Activated T-helper 1 cell treated with Interleukin-2 at 50 U/mL for 16 hours (primary cell): ENCODE results near the gene ADD2.

Source experiments
- DNase-seq: peaks from one replicate; pipeline ENCODE4 v3.0.0-alpha.2; 2020; ENCODE audit warnings: low read depth

ADD2 gene

GRCh38 chr2:70723286-70723885, 44.6 kb downstream of the ADD2 start:
- no peak for DNase-seq

GRCh38 chr2:70720124-70720523, 47.9 kb downstream of the ADD2 start:
- no peak for DNase-seq

GRCh38 chr2:70719231-70719630, 48.8 kb downstream of the ADD2 start:
- DNase-seq: no peak

DNA sequence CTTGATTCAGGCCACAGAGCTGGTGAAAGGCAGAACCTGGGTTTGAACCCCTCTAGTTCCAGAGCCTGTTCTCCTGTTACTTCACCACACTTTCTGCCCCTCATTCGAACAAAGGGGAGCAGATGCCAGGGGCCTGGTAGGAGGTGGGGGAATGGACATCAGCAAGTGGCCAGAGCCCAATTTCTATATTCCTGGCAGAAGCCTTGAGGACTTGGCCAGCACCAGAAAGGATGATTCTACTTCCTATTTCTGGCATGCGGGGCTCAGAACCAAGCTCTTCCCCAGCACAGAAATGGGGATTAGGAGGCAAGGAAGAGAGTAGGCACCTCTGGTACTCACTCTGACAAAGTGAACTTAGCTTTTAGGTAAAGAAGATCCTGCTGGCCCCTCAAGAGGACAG, 49.3 kb downstream of the ADD2 start:
- no peak for DNase-seq

GRCh38 chr2:70718241-70718640, 49.8 kb downstream of the ADD2 start:
- no peak for DNase-seq

DNA sequence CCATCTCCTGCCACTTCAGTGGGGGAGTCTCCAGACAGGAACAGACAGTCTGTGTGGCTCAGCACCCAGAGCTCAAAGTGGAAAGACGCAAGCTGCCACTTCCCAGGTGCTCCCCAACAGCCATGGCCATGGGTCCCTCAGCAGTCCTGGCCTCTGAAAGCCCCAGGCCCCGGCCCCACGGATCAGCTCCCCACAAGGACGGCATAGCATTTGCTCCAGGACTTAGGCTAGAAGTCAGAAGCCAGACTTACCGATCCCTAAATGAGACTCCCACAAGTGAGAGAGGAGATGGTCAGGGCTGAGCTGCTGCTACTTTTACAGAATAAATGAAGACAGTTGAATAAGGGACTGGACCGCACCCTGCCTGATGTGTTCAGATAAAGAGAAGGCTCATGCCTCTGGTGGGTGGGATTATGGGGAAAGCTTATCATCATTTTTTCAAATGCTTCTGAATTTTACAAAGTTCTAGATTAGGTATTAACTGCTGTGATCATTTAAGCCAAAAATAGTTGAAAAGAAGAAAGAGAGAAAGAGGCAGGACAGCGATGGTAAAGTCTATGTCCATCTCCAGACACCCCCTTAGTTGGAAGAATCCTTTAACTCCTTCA, 50.5 kb downstream of the ADD2 start:
- no peak for DNase-seq

DNA sequence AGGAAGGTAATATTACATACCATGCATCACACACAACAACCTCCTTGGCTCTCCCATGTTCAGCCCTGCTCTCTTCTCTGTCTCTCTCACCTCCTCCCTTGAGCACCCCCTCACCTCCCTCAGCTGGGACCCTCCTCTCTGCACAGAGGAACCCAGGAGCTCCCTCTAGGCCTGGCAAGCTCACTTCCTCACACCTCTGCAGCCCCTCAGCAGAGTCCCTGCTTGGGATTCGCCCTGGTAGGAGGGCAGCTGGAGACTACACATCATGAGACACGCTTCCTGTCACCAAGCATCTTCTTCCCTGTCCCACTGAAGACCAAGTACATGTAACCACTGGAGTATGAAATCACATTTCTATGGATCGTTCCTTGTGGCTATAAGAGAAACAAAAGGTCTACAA, 51.0 kb downstream of the ADD2 start:
- no peak for DNase-seq

DNA sequence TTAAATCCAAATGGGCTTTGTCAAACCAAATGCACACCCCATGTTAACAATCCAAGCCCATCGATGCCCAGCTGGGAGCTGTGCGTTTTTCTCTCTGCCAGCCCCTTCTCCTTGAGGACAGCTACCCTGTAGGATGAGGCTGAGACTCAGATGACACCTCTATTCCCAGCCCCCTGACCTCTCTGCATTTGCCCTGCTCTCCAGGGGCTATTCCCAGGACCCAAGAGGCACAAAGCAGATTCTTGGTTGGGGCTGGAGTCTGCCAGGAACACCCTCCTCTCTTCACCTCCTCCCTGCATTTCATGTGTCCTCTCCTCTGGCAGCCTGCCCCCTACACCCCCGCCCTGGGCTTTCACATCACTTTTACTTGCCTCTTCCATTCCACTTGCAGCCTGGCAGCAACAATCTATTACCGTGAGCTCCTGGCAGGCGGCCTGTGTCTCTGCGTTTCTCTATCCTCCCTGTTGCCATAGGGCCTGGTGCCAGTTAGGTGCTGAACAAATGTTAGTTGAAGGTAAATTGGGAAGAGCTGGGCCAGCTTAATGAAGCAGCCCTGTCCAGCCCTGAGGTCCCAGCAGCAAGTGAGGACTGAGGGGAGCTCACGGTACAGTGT, 51.8 kb downstream of the ADD2 start:
- no peak for DNase-seq

- DNase-seq: no peak
Measured at GRCh38 chr2:70715071-70715985, 52.7 kb downstream of the ADD2 start.

DNA sequence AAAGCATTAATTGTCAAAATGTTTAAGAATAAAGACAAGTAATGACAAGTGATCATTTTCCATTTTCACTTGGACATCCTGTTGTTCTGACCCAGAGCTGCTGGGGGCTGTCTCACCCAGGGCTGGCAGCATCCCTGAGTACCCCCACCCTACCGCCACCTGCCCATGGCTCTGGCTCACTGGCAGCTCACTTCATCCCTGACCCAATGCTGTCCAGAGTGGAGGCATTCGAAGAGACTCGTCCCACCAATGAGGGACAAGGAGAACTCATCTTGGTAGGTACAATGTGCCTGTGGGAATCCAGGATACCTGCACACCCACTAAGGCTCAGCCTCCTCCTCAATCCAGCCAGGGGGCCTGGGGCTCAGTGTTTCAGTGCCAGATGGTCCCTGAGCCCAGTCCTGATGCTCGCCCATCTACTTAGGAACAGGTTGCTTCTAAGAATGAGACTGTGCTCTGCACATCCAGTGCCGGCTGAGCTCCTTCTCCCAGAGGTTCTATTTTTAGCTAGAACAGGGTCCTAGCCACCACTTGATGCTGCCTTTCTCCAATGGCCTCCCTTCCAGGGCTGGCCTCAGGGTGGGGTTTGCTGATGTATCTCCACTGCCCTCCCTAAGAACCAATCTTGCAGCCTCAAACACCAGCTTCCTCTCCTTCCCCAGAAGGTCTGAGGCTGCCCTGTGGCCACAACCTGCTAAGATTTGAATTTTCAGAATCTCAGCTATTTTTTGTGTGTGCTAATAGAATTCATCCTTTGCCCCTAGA, 53.7 kb downstream of the ADD2 start:
- no peak for DNase-seq

- DNase-seq: no peak
Measured at GRCh38 chr2:70712916-70713315, 55.1 kb downstream of the ADD2 start.

DNA sequence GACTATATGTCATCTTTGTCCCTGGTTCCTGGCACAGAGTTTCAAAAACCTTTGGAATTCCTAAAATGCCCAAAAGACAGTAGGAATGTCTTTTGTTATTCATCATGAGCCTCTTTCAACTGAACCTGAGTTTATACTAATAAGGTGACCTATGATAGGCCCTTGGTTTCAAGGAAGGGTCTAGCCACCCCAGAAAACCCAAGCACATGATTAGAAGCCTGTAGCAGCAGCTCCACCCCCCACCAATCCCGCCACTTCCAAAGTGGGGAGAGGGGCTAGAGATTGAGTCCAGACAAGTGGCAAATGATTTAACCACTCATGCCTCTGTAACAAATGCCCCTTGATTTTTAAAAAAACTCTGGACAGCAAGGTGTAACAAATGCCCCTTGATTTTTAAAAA, 56.8 kb downstream of the ADD2 start:
- DNase-seq: no peak

DNA sequence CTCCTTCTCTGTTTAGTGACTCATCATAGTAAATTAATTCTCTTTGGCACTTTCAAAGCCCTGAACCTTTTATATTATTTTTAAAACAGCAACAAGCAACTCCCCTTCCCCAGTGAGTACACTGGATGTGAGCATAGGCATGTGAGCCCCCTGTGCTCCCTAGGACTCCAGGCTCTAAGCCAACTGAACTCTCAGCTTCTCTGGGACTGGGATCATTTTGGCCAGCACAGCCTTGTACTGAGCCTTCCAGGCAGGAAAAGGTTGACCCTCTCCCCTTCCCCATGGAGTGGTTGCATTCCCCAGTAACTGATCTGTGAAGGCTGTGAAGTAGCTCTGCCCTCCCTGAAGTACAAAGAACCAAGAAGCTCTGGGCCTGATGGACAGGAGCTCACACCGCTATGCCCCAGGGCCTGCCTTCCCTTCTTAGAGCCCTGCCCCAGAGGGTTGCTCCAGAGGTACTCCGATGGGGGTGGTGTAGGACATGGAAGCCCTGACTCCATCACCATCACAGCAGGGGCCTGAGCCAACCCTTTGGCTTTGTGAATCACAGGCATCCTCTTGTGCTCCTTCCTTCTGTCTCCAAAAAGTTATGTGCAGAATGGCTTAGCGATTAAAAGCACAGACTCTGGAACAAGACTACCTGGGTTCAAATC, 57.8 kb downstream of the ADD2 start:
- DNase-seq: no peak

GRCh38 chr2:70709275-70710037, 58.5 kb downstream of the ADD2 start:
- DNase-seq: no peak

GRCh38 chr2:70708376-70709199, 59.4 kb downstream of the ADD2 start:
- no peak for DNase-seq

GRCh38 chr2:70707706-70708105, 60.3 kb downstream of the ADD2 start:
- no peak for DNase-seq

- DNase-seq: no peak
Measured at GRCh38 chr2:70706026-70706795, 61.8 kb downstream of the ADD2 start.

DNA sequence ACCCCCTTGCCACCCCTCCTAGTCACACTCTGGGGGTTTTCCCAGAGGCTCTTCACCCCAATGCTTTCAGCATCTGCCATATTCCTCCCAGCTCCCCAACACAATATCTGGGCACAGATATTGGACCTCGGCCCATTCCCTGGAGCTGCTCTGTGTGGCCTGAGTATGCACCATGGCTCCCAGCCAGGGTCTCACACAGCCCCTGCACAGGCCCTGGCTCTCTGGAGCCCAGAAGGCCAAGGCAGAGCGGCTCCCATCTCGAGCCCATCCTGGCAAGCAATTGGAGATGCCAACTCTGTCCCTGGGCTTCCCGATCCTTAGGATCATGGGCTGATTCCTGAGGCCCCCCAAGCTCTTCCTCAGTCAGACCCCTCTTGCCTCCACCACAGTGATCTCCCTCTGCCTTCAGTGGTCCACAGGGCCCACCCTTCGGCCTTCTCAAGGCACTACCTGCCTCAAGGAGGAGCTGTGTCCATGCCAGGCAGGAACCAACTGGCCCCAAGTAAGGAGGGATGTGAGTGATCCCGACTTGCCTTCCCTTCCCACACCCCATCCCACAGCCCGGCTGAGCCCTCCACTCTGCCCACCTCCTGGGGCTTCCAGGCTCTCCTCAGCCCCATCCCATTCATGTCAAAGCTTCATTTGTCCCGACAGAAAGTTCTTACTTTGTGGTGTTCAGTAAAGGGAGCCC, 62.7 kb downstream of the ADD2 start:
- no peak for DNase-seq
